ENCODE measurements around the gene ERICH6B. TPM values are rescaled to one million over a fixed set of nuclear protein-coding genes. Genes with fewer than 3 reads are reported as not detected.

The ERICH6B gene
- total RNA-seq = not detected in 2 replicates

GRCh38 chr13:45615501-45616101 lies at the start of gene ERICH6B:
ERICH6B (minus strand) TSS chr13:45615739; CDS start chr13:45597005, 18,734 bp downstream.

Other genes starting within 250 kb of the ERICH6B start
- 10.1 and 16.4 TPM in 2 replicates for gene SLC25A30, start 197.4 kb downstream of the ERICH6B start, total RNA-seq
- gene COG3, start 150.8 kb downstream of the ERICH6B start, total RNA-seq = 43.2 and 48.0 TPM in 2 replicates
- gene CBY2, start 86.6 kb upstream of the ERICH6B start, total RNA-seq = not detected in 2 replicates
- gene SIAH3, start 236.0 kb upstream of the ERICH6B start, total RNA-seq = not detected in 2 replicates

Measured in smooth muscle cell of trachea (primary cell).